Caco-2 (cell line): Measurements from ENCODE around the gene ASGR2. TPM values are rescaled to one million over a fixed set of nuclear protein-coding genes. Genes with fewer than 3 reads are reported as not detected.
"Not testable (repeated sequence)": the region's sequence is repeated elsewhere in the genome, so short reads cannot be mapped to it uniquely, and the experiment has no call there.

ENCODE experiments used
- BruUV-seq: library from RNA; stranded (reverse); fragments of 400-500 nt; replicated peaks from 2 replicates; lab custom pipeline; 2021; lab: Mats Ljungman, UMichigan
- CTCF ChIA-PET: fragments of 300-600 bp; sonication (Branson Sonifier 250); formaldehyde crosslinking; loops from one replicate; lab custom pipeline; 2022; ENCODE audit warnings: antibody characterized with exemption; lab: Charles Lee
- POLR2A ChIA-PET: fragments of 300-600 bp; sonication (Branson Sonifier 250); formaldehyde crosslinking; loops from one replicate; lab custom pipeline; 2022; ENCODE audit warnings: antibody characterized with exemption; lab: Charles Lee
- DNase-seq, 2 experiments: peaks; one replicate each; pipeline versions ENCODE4 v3.0.0 to v3.0.0-alpha.2; 2020 to 2022
- H3K27me3 ChIP-seq: replicated peaks from 2 replicates; pipeline ENCODE4 v1.6.0; 2011; ENCODE audit warnings: low read length; ENCODE audit not compliant: control insufficient read depth, insufficient read depth
- H3K36me3 ChIP-seq: 2 replicates; pipeline ENCODE4 v1.5.1; 2011; ENCODE audit warnings: low read length; ENCODE audit not compliant: control insufficient read depth, insufficient read depth
- H3K4me1 ChIP-seq: fragments of 250-450 bp; sonication (Bioruptor Pico); 2 replicates; pipeline ENCODE4 v1.5.1; 2020; ENCODE audit warnings: mild to moderate bottlenecking
- H3K4me3 ChIP-seq: 2 replicates; pipeline ENCODE4 v1.5.1; 2011; ENCODE audit warnings: low read depth, mild to moderate bottlenecking, control low read depth, low read length
- H3K9me3 ChIP-seq: fragments of 250-450 bp; sonication (Bioruptor Pico); 2 replicates; pipeline ENCODE4 v1.5.1; 2020; ENCODE audit warnings: mild to moderate bottlenecking, moderate library complexity
- H3K27ac Mint-ChIP-seq: one replicate; pipeline ENCODE4 v1.8.0; 2022; ENCODE audit warnings: mixed read lengths; ENCODE audit not compliant: unreplicated experiment
- H3K27me3 Mint-ChIP-seq: one replicate; pipeline ENCODE4 v1.8.0; 2022; ENCODE audit warnings: mixed read lengths; ENCODE audit not compliant: insufficient read depth, unreplicated experiment
- H3K36me3 Mint-ChIP-seq: one replicate; pipeline ENCODE4 v1.8.0; 2022; ENCODE audit warnings: mild to moderate bottlenecking, mixed read lengths; ENCODE audit not compliant: insufficient read depth, unreplicated experiment
- H3K4me1 Mint-ChIP-seq: one replicate; pipeline ENCODE4 v1.8.0; 2022; ENCODE audit warnings: low read depth, mixed read lengths; ENCODE audit not compliant: unreplicated experiment
- H3K4me3 Mint-ChIP-seq: one replicate; pipeline ENCODE4 v1.8.0; 2022; ENCODE audit warnings: mild to moderate bottlenecking, moderate library complexity, mixed read lengths; ENCODE audit not compliant: unreplicated experiment
- H3K9me3 Mint-ChIP-seq: one replicate; pipeline ENCODE4 v1.8.0; 2022; ENCODE audit warnings: mixed read lengths; ENCODE audit not compliant: unreplicated experiment
- intact Hi-C: fragments of 100-400 bp; cut with micrococcal nuclease; formaldehyde crosslinking; loops from one replicate; pipeline ENCODE4 v1.10.0; 2022; ENCODE audit not compliant: unreplicated experiment
- total RNA-seq: library from RNA; stranded (reverse); gene quantifications from 2 replicates; pipeline ENCODE4 v1.2.3, GENCODE V29; 2022
- TF ChIP-seq, protein P1 (sequence below), 2 experiments: fragments of 200-600 bp in 1 of 2; IDR thresholded peaks; 1 replicate in 1 of 2; 2 replicates in 1 of 2; pipeline versions ENCODE4 v1.5.1 to v1.8.0; 2011 to 2022; ENCODE audit warnings: antibody characterized with exemption in 1 of 2, control low read depth in 1 of 2, inconsistent platforms in 1 of 2, low read depth in 1 of 2, low read length in 1 of 2, mild to moderate bottlenecking in 1 of 2, moderate library complexity in 1 of 2; ENCODE audit not compliant: insufficient read depth in 1 of 2, severe bottlenecking in 1 of 2, unreplicated experiment in 1 of 2

ASGR2 gene
- total RNA-seq, 1 experiment from 2014 or later, result 12.8 TPM

GRCh38 chr17:7124923-7125322 is 10.3 kb upstream of the ASGR2 start:
- CTCF ChIA-PET, result interaction anchor here (0.6 kb wide), 1 partner anchor 21 kb away, joined by 3 read pairs; no protein-coding TSS in a partner anchor
- no peaks in the 10 kb centered on the region for H3K4me1 ChIP-seq
- Mint-ChIP-seq H3K27me3 (no peaks in the 10 kb centered on the region), H3K4me1 (peaks cover 6% of the 10 kb centered on the region), H3K4me3 (no peak overlapping the region), H3K36me3 (no peaks in the 10 kb centered on the region), H3K27ac (no peak overlapping the region), H3K9me3 (no peaks in the 10 kb centered on the region)
- no peaks in the 10 kb centered on the region for H3K9me3 ChIP-seq
- BruUV-seq, result no TSS peak
- H3K27me3 ChIP-seq, result no peaks in the 10 kb centered on the region
- no peak for DNase-seq
- H3K36me3 ChIP-seq, result no peaks in the 10 kb centered on the region
- intact Hi-C loops, result no loop called here
- TF ChIP-seq, protein P1, sequence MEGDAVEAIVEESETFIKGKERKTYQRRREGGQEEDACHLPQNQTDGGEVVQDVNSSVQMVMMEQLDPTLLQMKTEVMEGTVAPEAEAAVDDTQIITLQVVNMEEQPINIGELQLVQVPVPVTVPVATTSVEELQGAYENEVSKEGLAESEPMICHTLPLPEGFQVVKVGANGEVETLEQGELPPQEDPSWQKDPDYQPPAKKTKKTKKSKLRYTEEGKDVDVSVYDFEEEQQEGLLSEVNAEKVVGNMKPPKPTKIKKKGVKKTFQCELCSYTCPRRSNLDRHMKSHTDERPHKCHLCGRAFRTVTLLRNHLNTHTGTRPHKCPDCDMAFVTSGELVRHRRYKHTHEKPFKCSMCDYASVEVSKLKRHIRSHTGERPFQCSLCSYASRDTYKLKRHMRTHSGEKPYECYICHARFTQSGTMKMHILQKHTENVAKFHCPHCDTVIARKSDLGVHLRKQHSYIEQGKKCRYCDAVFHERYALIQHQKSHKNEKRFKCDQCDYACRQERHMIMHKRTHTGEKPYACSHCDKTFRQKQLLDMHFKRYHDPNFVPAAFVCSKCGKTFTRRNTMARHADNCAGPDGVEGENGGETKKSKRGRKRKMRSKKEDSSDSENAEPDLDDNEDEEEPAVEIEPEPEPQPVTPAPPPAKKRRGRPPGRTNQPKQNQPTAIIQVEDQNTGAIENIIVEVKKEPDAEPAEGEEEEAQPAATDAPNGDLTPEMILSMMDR (IDR thresholded peaks at IDR 0.05; ENCODE audit: insufficient read depth in 1 of 2, low read depth in 1 of 2, low read length in 1 of 2, severe bottlenecking in 1 of 2, unreplicated experiment in 1 of 2), result no peak
- POLR2A ChIA-PET, result no interaction called here
- H3K4me3 ChIP-seq, result no peak overlapping the region

GRCh38 chr17:7123844-7124243 is 9.2 kb upstream of the ASGR2 start:
- no TSS peak for BruUV-seq
- Mint-ChIP-seq H3K36me3 (no peaks in the 10 kb centered on the region), H3K27ac (no peak overlapping the region), H3K4me3 (no peak overlapping the region), H3K9me3 (no peaks in the 10 kb centered on the region), H3K4me1 (peaks cover 6% of the 10 kb centered on the region), H3K27me3 (no peaks in the 10 kb centered on the region)
- Histone ChIP-seq H3K4me3 (no peak overlapping the region), H3K9me3 (no peaks in the 10 kb centered on the region), H3K36me3 (no peaks in the 10 kb centered on the region), H3K4me1 (no peaks in the 10 kb centered on the region), H3K27me3 (no peaks in the 10 kb centered on the region)
- intact Hi-C loops, result no loop called here
- DNase-seq, result no peak
- TF ChIP-seq, protein P1 (IDR thresholded peaks at IDR 0.05; ENCODE audit: insufficient read depth in 1 of 2, low read depth in 1 of 2, low read length in 1 of 2, severe bottlenecking in 1 of 2, unreplicated experiment in 1 of 2), result no peak
- CTCF ChIA-PET, result no interaction called here
- POLR2A ChIA-PET, result no interaction called here

GRCh38 chr17:7122381-7122780 is 7.8 kb upstream of the ASGR2 start:
- Mint-ChIP-seq H3K4me3 (no peak overlapping the region), H3K36me3 (no peaks in the 10 kb centered on the region), H3K4me1 (peaks cover 6% of the 10 kb centered on the region), H3K27ac (no peak overlapping the region), H3K9me3 (no peaks in the 10 kb centered on the region), H3K27me3 (no peaks in the 10 kb centered on the region)
- H3K4me3 ChIP-seq, result no peak overlapping the region
- H3K27me3 ChIP-seq, result no peaks in the 10 kb centered on the region
- no peaks in the 10 kb centered on the region for H3K36me3 ChIP-seq
- no TSS peak for BruUV-seq
- TF ChIP-seq, protein P1 (IDR thresholded peaks at IDR 0.05; ENCODE audit: insufficient read depth in 1 of 2, low read depth in 1 of 2, low read length in 1 of 2, severe bottlenecking in 1 of 2, unreplicated experiment in 1 of 2), result no peak
- ChIA-PET CTCF (no interaction called here), POLR2A (no interaction called here)
- DNase-seq, result no peak
- intact Hi-C loops, result no loop called here
- no peaks in the 10 kb centered on the region for H3K9me3 ChIP-seq
- H3K4me1 ChIP-seq, result no peaks in the 10 kb centered on the region

DNA sequence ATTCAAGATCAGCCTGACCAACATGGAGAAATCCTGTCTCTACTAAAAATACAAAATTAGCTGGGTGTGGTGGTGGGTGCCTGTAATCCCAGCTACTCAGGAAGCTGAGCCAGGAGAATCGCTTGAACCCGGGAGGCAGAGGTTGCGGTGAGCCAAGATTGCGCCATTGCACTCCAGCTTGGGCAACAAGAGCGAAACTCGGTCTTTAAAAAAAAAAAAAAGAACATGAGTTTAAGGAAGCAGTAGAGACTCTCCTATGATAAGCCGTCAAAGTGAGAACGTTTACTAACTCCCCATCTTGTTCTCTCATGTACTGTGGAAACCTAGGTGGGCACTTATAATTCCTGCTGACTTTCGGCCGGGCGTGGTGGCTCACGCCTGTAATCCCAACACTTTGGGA is 6.0 kb upstream of the ASGR2 start:
- H3K27ac Mint-ChIP-seq, intact Hi-C loops, H3K9me3 ChIP-seq, DNase-seq, BruUV-seq, H3K27me3 Mint-ChIP-seq, H3K4me1 Mint-ChIP-seq, H3K27me3 ChIP-seq, H3K4me1 ChIP-seq, CTCF ChIA-PET, H3K9me3 Mint-ChIP-seq, H3K36me3 ChIP-seq, POLR2A ChIA-PET, H3K36me3 Mint-ChIP-seq, H3K4me3 Mint-ChIP-seq, H3K4me3 ChIP-seq: not testable (repeated sequence)
